SW480 (cell line): ENCODE results near the gene CALML3.
A peak's percentile ranks its signal among the peaks of the same experiment; 100 is the strongest.
"Not testable (repeated sequence)": the region's sequence is repeated elsewhere in the genome, so short reads cannot be mapped to it uniquely, and the experiment has no call there.

ENCODE experiments used
- DNase-seq: peaks from one replicate; pipeline ENCODE4 v3.0.0-alpha.2; 2016; ENCODE audit warnings: low spot score

The CALML3 gene

DNA sequence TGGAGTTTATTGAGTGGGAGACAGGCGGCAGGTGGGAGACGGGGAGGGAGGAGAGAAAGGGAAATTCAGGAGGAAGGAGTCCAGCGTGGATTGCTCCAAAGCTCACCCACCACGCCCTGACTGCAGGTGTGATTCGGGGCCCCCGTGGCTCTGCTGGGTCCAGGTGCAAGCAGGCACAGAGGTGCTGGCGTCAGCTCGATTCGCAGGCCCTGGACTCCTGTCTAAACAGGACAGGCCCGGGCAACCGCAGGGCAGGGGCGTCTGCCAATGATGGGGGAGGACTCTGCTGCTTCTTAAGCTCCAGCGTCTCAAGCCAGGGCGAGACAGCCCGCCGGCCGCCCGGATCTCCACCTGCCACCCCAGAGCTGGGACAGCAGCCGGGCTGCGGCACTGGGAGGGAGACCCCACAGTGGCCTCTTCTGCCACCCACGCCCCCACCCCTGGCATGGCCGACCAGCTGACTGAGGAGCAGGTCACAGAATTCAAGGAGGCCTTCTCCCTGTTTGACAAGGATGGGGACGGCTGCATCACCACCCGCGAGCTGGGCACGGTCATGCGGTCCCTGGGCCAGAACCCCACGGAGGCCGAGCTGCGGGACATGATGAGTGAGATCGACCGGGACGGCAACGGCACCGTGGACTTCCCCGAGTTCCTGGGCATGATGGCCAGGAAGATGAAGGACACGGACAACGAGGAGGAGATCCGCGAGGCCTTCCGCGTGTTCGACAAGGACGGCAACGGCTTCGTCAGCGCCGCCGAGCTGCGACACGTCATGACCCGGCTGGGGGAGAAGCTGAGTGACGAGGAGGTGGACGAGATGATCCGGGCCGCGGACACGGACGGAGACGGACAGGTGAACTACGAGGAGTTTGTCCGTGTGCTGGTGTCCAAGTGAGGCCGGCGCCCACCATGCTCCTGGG lies at the start of gene CALML3:
TSS of gene CALML3 (plus strand) at position 321 of the 920 bp plus-strand sequence. CDS start at position 446, 125 bp downstream.
- no peak for DNase-seq

DNA sequence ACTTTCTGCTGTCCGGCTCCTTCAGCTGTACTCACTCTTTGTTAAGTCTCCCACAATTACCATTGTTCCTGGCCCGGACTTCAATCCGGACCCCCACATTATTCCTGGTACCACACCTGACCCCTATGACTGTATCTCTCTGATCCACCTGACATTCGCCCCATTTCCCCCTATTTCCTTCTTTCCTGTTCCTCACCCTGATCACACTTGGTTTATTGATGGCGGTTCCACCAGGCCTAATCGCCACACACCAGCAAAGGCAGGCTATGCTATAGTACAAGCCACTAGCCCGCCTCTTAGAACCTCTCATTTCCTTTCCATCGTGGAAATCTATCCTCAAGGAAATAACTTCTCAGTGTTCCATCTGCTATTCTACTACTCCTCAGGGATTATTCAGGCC lies 49.7 kb upstream of the CALML3 start:
- DNase-seq = not testable (repeated sequence)

DNA sequence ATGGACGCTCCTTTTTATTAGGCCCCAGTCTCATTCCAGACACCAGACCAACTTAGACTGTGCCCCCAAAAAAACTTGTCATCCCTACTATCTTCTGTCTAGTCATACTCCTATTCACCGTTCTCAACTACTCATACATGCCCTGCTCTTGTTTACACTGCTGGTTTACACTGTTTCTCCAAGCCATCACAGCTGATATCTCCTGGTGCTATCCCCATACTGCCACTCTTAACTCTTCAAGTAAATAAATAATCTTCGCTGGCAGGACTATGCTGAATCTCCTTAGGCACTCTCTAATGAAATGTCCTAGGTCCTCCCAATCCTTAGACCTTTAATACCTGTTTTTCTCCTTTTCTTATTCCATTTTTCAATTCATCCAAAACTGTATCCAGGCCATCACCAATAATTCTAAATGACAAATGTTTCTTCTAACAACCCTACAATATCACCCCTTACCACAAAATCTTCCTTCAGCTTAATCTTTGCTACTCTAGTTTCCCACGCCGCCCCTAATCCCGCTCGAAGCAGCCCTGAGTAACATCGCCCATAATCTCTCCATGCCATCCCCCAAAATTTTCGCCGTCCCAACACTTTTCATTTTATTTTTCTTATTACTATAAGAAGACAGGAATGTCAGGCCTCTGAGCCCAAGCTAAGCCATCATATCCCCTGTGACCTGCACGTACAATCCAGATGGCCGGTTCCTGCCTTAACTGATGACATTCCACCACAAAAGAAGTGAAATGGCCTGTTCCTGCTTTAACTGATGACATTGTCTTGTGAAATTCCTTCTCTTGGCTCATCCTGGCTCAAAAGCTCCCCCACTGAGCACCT lies 48.6 kb upstream of the CALML3 start:
- not testable (repeated sequence) for DNase-seq

DNA sequence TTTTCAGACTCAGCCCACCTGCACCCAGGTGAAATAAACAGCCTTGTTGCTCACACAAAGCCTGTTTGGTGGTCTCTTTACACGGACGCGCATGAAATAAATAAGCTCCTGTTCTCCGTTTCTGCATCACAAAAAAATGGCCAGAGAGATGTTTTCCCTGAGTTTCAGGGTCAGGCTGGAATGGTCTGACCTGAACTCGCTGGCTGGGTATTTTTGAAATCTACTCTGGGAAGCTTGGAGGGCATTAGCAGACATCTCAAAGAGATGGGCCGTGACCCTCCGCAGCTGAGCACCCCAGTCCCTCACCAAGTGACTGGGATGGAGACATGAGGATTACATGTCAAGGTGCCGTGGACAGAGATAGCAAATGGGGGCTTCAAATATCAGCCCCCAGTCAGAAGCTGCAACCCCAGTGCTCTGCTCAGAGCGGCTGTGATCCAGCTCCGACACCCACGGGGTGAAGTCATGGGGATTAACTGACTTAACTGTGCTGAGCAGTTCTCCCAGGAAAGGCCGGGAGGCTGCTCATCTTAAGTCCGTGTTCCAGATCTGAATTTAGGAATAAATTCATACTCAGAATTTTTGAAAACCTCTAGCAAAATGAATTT lies 47.7 kb upstream of the CALML3 start:
- no peak for DNase-seq

DNA sequence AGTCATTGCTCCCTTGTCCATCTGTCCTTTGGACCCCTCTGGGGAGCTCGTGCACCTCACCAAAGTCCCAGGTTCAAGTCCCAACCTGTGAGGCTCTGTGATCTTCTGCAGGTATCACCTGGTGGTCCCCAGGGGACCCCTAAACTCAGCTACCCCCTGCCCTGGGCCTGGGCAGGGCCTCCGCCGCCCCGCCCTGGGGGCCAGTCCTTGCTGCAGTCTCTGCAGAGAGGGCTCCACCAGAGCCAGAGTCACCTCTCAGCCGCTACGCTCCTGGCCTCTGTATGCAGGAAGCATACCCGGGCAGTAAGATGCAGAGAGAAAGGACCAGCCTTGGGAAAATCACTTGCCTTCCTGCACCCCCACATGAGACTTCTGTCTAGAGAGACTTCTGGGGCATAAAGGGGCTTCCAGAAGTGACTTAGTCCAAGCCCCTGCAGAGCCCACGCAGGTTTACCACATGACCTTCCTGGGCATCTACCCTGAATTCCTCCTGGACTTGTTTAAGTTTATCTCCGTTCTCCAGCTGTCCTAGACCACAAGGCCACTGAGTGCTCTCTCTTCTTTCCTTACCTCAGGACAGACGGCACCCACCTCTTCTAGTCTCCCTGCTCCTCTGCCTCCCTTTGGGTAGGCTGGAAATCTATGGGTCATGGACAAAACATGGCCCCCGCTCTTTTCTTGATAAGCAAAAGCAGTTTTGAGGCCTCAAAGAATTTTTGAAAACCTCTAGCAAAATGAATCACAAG lies 46.6 kb upstream of the CALML3 start:
- DNase-seq = no peak

DNA sequence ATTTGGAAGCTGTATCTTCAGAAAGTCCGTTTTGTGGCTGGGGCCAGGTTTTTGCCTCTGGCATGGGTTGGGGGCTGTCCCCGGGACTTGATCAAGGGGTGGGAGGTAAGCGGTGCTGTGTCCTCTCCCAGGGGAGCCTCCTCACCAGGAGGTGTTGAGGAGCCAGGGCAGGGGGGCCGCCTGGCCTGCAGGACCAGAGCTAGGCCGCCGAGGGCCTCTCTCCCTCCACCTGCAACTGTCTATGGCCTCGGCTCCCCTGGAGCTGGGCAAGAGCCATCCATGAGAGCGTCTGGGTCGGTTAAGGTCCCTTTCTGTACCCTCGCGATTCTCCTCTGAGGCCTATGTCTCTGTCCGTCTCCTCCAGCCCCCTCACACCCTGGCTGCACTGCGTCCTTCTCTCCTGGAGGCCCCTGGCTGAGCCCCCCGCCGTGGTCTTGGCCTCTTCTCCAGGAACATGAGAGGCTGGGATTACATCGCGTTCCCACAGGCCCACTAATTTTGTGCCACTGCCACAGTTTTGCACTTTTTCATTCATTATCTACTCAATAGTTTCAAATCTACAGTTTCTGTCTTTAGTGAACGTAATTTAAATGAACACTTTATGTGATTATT lies 46.0 kb upstream of the CALML3 start:
- DNase-seq = no peak

DNA sequence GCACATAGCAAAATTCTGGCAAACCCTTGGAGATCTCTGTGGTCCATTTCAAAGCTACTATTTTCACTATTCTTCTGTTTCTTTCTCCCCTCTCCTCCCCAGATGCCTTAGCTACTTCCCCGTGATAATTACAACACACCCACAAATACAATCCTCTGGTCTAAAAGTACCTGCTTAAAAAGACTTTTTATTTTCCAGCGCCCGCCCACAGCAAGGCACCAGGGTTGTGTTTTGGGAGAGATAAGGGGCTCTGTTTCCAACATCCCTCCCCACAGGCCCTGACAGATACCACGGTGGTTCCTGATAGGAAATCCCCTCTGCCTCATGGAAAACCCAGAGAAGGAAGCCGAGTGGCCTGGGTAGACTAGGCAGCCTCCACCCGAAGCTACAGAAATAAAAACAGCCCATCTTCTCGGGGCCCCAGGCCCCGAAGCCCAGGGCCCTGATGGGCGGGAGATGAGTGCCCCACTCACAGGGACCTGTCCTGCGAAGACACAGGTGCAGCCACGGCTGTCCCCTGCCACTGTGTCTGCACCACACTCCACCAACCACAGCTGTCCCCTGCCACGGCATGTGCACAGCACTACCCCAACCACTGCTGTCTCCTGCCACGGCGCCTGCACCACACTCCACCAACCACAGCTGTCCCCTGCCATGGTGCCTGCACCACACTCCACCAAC lies 45.1 kb upstream of the CALML3 start:
- no peak for DNase-seq

DNA sequence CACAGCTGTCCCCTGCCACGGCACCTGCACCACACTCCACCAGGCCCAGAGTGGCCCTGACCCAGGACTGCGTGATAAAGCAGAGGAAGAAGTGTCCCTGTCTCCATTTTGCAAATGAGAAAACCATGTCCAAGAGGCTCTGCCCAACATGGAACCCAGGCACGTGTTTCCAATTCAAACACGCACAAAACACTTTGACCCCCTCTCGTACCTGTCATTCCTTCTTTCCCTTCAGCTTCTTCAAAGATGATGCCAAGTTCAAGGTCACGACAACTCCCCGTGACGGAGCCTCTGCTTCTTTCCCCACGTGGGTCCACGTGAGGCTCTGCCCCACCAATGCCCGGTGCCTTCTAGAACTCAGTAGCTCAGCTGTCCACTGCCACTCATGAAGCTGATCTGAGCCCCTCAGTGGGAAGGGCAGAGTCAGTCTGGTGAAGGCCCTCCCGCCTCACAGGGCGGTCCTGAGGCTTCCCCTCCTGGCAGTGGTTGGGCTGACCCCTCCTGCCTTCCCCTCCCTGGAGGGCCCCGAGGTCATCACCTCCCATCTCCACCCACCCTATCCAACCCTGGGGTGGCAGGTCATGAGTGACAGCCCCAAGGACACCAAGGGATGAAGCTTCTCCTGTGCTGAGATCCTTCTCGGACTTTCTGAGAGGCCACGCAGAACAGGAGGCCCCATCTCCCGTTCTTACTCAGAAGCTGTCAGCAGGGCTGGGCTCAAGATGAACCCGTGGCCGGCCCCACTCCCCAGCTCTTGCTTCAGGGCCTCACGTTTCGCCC lies 44.4 kb upstream of the CALML3 start:
- DNase-seq = no peak

DNA sequence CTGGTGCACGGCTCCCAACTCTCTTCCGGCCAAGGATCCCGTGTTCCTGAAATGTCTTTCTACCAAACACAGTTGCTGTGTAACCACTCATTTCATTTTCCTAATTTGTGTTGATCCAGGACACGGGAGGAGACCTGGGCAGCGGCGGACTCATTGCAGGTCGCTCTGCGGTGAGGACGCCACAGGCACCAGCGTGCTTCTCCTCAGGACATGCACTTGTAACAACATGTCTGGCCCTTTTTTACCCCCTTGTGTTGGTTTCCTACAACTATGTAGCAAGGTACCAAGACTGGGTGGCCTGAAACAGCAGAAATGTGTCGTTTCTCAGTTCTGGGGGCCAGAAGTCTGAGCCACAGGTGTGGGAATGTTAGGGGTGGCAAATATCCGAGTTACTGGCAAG lies 43.6 kb upstream of the CALML3 start:
- no peak for DNase-seq

DNA sequence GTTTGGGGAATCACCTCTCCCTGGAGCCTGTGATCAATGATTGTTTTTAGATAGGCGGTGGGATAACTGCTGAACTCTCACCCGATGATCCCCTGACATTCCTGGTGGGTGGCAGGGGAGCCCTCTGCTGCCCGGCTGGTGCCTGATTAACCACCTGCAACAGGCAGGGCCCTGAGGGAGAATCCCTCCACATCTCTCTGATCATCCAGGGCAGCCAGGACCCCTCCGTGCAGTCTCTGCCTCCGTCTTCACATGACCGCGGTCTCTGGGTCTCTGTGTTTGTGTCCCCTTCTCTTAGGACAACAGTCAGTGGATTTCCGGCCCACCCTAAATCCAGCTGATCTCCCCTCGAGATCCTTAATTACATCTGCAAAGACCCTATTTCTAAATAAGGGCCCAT lies 42.7 kb upstream of the CALML3 start:
- no peak for DNase-seq

DNA sequence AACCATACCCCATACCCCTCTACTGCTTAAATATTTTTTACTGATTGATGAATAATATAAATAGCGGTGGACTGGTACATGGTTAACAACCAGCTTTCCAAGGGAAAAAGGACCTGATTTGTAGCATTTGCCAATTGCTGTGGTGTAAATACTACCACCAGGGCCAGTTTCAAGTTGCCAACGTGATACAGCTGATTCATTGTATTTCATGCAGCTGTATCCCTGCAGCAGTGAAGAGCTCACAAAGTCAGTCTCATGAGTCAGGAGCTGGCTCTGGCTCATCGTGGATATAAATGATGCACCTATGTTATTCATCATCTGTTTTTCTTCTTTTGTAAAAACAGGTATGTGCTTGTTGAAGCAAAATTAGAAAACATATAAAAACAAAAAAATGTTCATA lies 40.6 kb upstream of the CALML3 start:
- no peak for DNase-seq

DNA sequence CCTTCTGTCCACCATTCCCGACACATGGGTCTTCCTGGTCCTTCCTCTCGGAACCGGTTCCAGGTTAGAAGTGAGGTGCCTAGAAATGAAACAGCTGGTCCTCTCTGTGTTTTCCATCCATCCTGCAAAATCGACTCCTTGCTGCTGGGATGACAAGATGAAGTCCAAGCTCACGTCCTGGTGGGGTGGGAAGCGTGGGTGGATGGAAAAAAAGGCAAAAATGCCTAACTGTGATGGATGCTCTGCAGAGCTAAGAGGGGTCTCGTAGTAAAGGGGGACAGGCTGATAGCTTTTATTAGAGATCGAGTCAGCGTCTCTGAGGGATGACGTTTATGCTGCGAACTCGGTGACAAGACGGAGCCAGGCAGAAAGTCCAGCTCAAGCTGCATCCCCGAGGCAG lies 39.5 kb upstream of the CALML3 start:
- no peak for DNase-seq

DNA sequence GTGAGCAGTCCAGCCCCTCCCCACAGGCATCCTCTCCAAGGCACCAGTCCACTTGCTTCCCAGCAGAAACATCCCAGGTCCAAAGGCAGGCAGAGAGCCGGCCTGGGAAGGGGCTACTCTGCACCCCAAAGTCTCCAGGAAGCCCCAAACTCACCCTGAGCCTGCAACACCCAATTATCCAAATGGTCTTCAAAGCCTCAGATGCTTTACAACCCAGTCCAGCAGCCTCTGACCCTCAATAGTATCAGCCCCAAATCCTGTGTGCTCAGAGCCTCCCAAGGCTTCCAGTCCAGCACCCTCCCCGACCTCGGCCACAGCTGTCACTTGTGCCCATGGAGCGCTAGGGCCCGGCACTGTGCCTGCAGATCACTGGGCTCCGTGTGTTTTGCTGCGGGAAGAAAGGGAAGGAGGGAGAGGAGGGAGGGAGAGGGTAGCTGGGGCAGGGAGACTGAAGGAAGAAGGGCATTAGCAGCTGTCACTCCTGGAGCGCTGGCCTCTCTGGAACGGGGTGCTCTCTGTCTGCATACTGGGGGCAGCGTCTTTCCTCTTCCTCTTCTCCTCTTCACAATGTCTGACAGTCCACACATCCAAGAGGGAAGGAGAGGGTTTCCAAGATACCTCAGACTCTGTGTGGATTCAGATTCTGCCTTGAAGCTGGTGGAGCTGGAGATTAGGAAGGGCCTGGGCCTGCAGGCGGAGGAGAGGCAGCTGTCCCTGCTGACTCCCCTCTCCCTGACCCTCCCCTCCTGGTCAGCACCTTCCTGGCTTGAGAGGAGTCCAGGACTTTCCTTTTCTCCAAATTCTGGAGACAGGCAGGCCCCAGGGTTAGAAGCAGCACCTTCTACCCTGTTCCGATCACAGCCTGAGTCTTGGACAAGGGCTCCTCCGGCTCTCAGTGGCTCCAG lies 38.6 kb upstream of the CALML3 start:
- no peak for DNase-seq

DNA sequence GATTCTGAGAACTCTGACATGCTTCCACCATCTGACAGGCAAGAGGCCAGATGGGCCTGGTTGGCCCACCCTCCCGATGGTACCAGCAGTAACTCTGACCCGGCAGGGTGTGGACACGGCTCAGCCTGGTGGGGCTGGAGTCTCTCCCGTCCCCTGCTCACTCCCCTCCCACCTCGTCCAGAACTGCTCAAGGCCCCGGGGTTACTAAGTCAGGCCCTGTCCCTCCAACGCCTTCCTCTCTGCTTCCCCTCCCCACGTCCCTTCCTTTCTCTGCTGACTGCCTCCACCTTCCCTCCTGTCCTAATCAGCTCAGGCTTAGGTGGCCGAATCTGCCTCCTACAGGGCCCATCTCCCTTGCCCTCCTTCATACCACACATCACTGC lies 37.9 kb upstream of the CALML3 start:
- DNase-seq = no peak

DNA sequence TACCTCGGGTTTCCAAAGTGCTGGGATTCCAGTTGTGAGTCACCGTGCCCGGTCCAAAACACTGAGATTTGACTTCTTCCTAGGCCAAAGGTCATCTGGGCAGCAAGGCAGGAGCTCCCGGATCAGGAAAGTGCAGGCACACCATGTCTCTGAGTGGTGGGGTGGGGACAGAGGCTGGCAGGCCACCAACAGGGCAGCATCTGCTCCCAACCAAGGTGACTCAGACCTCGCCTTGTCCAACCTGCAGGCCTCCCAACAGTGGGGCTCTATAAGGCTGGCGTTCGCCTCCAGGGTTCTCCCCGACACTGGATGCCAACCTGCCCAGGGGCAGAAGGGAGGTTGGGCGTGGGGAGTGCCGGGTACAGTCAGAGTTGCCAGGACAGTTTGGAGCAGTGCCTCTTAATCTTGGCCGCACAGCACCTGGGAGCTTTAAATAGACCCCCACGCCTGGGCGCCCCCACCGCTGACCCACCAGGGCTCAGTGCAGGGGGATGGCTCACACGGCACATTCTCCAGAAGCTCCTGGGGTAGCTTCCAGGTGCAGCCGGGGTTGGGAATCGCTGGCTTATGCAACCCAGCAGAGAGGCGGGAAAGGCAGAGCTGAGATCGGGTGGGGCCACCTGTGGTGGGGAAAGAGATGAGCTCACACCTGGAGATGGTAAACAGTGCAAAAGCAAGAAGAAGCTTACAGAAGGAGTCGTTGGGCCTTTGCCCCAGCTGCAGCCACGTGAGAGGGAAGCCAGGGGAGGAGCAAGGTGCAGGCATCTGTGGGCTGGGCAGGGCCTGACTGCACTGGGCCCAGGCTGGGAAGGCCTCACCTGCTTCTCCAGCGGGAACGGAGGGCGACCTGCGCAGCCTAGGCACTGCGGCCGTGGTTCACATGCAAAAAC lies 36.2 kb upstream of the CALML3 start:
- DNase-seq = peak; percentile 74

DNA sequence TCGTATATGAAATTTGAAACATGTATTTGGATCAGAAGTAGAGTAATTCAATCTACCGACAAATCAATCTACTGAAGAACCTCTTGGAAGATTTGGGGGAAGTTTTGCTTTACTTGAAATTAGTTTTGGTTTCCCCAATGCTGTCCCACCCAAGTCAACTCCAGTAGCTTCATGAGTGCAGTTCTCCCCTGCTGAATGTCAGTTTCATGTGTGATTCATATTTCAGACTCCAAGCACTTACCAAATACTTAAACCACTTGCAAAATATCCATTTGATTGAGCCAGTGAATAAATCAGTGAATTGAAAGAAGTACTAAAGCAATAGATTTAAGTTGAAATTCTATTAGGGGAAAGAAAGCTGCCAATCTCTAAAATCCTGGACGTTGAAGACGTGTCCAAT lies 34.7 kb upstream of the CALML3 start:
- DNase-seq = no peak

DNA sequence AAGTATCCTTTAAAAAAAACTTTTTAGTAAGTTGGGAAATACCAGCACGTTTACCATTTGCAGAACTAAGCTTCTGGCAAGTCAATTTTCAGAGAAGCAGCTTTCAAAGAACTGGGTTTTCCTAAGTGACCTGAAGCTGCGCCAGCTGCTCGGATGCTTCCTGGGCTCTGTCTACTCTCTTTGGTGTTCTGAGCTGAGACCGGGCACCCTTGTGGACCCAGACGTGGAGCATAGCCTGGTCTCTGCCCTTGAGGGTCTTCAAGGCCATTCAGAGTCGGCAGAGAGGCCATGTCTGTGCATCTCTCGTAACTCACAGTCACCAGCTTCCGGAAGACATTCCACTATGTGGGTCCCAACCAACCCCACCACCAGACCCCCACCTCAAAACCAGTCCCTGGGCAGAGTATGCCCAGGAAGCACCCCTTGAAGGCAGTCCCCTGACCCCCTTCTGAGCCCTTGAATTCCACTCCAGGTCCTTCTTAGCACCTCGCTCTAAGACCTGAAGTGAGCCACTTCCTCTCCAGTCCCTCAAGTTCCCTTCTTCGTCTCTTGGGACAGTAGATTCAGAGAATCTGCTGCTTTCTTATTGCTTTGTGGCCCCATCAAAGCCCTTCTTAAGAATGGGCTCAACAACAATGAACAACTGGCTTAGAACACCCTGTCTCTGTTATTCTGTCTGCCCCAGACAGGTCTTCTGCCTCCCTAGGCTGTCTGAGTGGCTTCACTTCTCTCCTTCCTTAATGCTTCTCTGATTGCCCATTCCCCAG lies 33.9 kb upstream of the CALML3 start:
- no peak for DNase-seq
